VCaP (cell line): Measurements from ENCODE around the gene ZFAND2A.
"Not testable (repeated sequence)": the region's sequence is repeated elsewhere in the genome, so short reads cannot be mapped to it uniquely, and the experiment has no call there.

ENCODE experiments used
- H3K27ac ChIP-seq: fragments of 450-650 bp; 2 replicates; pipeline ENCODE4 v1.5.1; 2017
- TF ChIP-seq, protein P1 (sequence below): fragments of 450-650 bp; conservative IDR thresholded peaks from 2 replicates; pipeline ENCODE4 v1.5.1; 2017; ENCODE audit warnings: mild to moderate bottlenecking, moderate library complexity

ZFAND2A gene

DNA sequence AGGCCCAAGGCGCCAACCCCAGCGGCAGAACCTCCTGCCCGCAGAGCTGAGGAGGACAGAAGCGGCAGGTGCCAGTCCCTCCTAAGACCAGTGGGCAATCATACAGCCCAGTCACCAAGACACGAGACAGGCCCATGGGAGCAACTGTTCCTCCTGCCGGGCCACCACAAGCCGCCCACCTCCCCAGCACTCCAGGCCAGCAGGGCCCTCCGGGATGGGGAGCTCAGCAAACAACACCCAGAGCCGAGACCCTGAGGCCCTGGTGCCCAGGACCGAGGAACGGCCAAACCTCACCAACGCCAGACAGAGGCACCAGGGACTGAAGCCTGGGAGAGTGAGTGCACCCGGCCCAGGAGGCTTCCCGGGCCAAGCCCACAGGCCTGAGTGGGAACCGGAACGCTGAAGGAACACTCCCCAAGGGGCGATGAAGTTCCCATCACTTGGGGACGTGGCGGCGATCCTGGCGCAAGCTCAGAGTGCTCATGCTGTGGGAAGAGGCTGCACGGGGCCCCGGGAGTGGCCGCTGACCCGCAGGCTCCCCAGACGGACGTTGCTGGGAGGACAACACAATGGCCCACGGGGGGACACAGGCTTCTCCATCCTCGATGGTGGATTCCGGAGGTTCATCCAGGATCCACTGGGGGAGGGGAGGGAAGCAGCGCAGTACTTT lies 37.0 kb downstream of the ZFAND2A start:
- no peak overlapping the region for H3K27ac ChIP-seq
- TF ChIP-seq, protein P1, sequence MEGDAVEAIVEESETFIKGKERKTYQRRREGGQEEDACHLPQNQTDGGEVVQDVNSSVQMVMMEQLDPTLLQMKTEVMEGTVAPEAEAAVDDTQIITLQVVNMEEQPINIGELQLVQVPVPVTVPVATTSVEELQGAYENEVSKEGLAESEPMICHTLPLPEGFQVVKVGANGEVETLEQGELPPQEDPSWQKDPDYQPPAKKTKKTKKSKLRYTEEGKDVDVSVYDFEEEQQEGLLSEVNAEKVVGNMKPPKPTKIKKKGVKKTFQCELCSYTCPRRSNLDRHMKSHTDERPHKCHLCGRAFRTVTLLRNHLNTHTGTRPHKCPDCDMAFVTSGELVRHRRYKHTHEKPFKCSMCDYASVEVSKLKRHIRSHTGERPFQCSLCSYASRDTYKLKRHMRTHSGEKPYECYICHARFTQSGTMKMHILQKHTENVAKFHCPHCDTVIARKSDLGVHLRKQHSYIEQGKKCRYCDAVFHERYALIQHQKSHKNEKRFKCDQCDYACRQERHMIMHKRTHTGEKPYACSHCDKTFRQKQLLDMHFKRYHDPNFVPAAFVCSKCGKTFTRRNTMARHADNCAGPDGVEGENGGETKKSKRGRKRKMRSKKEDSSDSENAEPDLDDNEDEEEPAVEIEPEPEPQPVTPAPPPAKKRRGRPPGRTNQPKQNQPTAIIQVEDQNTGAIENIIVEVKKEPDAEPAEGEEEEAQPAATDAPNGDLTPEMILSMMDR: no peak

GRCh38 chr7:1121886-1122831 lies 37.8 kb downstream of the ZFAND2A start:
- TF ChIP-seq, protein P1: no peak
- no peak overlapping the region for H3K27ac ChIP-seq

GRCh38 chr7:1121476-1121875 lies 38.5 kb downstream of the ZFAND2A start:
- TF ChIP-seq, protein P1: no peak
- no peak overlapping the region for H3K27ac ChIP-seq

GRCh38 chr7:1120791-1121190 lies 39.2 kb downstream of the ZFAND2A start:
- no peak overlapping the region for H3K27ac ChIP-seq
- TF ChIP-seq, protein P1: no peak

DNA sequence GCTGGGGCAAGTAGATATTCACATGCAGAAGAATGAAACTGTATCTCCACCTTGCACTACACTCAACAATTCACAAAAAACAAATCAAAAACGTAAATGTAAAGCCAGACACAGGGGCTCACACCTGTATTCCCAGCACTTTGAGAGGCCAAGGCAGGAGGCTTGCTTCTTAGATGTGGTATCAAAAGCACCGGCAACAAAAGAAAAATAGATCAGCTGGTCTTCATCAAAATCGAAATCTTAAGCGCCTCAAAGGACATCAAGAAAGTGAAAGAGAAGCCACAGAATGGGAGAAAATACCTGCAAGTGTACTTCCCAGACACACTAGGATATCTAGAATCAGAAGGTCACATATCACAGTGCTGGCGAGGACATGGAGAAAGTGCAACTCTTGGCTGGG lies 40.8 kb downstream of the ZFAND2A start:
- TF ChIP-seq, protein P1: no peak
- no peak overlapping the region for H3K27ac ChIP-seq

DNA sequence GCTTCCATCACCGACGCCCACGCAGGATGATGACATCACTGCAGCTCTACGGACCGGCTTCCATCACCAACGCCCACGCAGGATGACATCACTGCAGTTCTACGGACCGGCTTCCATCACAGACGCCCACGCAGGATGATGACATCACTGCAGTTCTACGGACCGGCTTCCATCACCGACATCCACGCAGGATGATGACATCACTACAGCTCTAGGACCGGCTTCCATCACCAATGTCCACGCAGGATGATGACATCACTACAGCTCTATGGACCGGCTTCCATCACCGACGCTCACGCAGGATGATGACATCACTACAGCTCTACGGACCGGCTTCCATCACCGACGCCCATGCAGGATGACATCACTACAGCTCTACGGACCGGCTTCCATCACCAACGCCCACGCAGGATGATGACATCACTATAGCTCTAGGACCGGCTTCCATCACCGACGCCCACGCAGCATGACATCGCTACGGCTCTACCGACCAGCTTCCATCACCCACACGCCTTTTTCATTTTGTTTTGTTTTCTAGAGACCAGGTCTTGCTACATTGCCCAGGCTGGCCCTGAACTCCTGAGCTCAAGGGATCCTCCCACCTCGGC lies 42.6 kb downstream of the ZFAND2A start:
- no peak overlapping the region for H3K27ac ChIP-seq
- TF ChIP-seq, protein P1: no peak

- H3K27ac ChIP-seq: not testable (repeated sequence)
Measured at GRCh38 chr7:1116383-1117008, 43.5 kb downstream of the ZFAND2A start.

DNA sequence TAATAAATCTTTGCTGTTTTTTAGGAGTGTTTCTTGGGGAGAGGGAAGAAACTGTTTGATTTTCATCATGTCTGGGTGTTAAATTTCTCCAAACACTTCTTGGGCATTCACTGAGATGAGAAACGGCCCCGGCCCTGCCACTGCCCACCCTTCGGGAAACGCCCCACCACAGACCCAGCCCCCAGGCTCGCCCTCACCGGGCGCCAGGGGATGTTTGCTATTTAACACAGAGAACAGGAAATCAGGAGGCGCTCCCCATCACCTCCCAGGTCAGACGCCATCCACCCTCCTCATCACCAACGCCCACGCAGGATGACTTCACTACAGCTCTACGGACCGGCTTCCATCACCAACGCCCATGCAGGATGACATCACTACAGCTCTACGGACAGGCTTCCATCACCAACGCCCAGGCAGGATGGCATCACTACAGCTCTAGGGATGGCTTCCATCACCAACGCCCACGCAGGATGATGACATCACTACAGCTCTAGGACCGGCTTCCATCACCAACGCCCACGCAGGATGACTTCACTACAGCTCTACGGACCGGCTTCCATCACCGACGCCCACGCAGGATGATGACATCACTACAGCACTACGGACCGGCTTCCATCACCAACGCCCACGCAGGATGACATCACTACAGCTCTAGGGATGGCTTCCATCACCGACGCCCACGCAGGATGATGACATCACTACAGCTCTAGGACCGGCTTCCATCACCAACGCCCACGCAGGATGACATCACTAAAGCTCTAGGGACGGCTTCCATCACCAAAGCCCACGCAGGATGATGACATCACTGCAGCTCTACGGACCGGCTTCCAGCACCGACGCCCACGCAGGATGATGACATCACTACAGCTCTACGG lies 44.6 kb downstream of the ZFAND2A start:
- not testable (repeated sequence) for H3K27ac ChIP-seq
